SK-N-SH treated with all-trans-retinoic acid at 6 μM for 48 hours (cell line): Measurements from ENCODE around the gene TLX1.
"Not testable (repeated sequence)": the region's sequence is repeated elsewhere in the genome, so short reads cannot be mapped to it uniquely, and the experiment has no call there.

Source experiments
- ATAC-seq: fragments of 200-7000 bp; cut with Tn5 transposase; 3 replicates; pipeline ENCODE4 v1.9.1; 2020; ENCODE audit warnings: mild to moderate bottlenecking, moderate library complexity
- ARNTL ChIP-seq: fragments of 450-650 bp; formaldehyde crosslinking; IDR thresholded peaks from 2 replicates; pipeline ENCODE4 v1.5.0; 2020; ENCODE audit warnings: low read depth, mild to moderate bottlenecking, moderate library complexity, borderline replicate concordance
- BACH2 ChIP-seq: fragments of 250-450 bp; sonication (Bioruptor Pico); IDR thresholded peaks from 2 replicates; pipeline ENCODE4 v1.9.0; 2021; ENCODE audit warnings: mild to moderate bottlenecking, borderline replicate concordance
- CSDC2 ChIP-seq: fragments of 250-450 bp; sonication (Bioruptor Pico); IDR thresholded peaks from 2 replicates; pipeline ENCODE4 v1.5.0; 2020; ENCODE audit warnings: mild to moderate bottlenecking, moderate library complexity
- ESRRG ChIP-seq: fragments of 250-450 bp; sonication (Bioruptor Pico); IDR thresholded peaks from 2 replicates; pipeline ENCODE4 v1.6.1; 2021; ENCODE audit warnings: mild to moderate bottlenecking
- GLIS3 ChIP-seq: fragments of 250-450 bp; sonication (Bioruptor Pico); IDR thresholded peaks from 2 replicates; pipeline ENCODE4 v1.5.0; 2020; ENCODE audit warnings: mild to moderate bottlenecking, moderate library complexity
- ISL1 ChIP-seq: fragments of 250-450 bp; sonication (Bioruptor Pico); IDR thresholded peaks from 2 replicates; pipeline ENCODE4 v2.1.2; 2022; ENCODE audit warnings: mild to moderate bottlenecking, moderate library complexity
- OSR1 ChIP-seq: fragments of 250-450 bp; sonication (Bioruptor Pico); IDR thresholded peaks from 2 replicates; pipeline ENCODE4 v1.8.0; 2022; ENCODE audit warnings: moderate library complexity, mild to moderate bottlenecking, inconsistent platforms
- PPARA ChIP-seq: fragments of 250-450 bp; sonication (Bioruptor Pico); IDR thresholded peaks from 2 replicates; pipeline ENCODE4 v1.5.0; 2020; ENCODE audit warnings: mild to moderate bottlenecking, borderline replicate concordance
- RARB ChIP-seq: fragments of 250-450 bp; sonication (Bioruptor Pico); IDR thresholded peaks from 2 replicates; pipeline ENCODE4 v1.8.0; 2021; ENCODE audit warnings: mild to moderate bottlenecking, moderate library complexity
- TCF4 ChIP-seq: fragments of 250-450 bp; sonication (Bioruptor Pico); IDR thresholded peaks from 2 replicates; pipeline ENCODE4 v1.8.0; 2021; ENCODE audit warnings: mild to moderate bottlenecking, moderate library complexity, borderline replicate concordance
- TOX ChIP-seq: fragments of 250-450 bp; sonication (Bioruptor Pico); IDR thresholded peaks from 2 replicates; pipeline ENCODE4 v1.8.0; 2021; ENCODE audit warnings: mild to moderate bottlenecking, moderate library complexity, borderline replicate concordance
- ZFP3 ChIP-seq: fragments of 250-450 bp; sonication (Bioruptor Pico); IDR thresholded peaks from 2 replicates; pipeline ENCODE4 v1.5.0; 2020; ENCODE audit warnings: mild to moderate bottlenecking, moderate library complexity
- ZFP30 ChIP-seq: fragments of 450-650 bp; formaldehyde crosslinking; IDR thresholded peaks from 2 replicates; pipeline ENCODE4 v1.5.0; 2022; ENCODE audit warnings: mild to moderate bottlenecking, moderate library complexity
- ZNF565 ChIP-seq: fragments of 450-650 bp; formaldehyde crosslinking; conservative IDR thresholded peaks from 2 replicates; pipeline ENCODE4 v1.5.0; 2020; ENCODE audit warnings: low read depth, mild to moderate bottlenecking, moderate library complexity
- ZNF70 ChIP-seq: fragments of 450-650 bp; formaldehyde crosslinking; IDR thresholded peaks from 2 replicates; pipeline ENCODE4 v1.5.0; 2020; ENCODE audit warnings: mild to moderate bottlenecking, moderate library complexity
- ZNF8 ChIP-seq: fragments of 450-650 bp; formaldehyde crosslinking; IDR thresholded peaks from 2 replicates; pipeline ENCODE4 v1.5.0; 2020; ENCODE audit warnings: mild to moderate bottlenecking, moderate library complexity
- TF ChIP-seq, protein P1 (sequence below): fragments of 250-450 bp; sonication (Bioruptor Pico); IDR thresholded peaks from 2 replicates; pipeline ENCODE4 v1.8.0; 2021; ENCODE audit warnings: low read depth, mild to moderate bottlenecking, moderate library complexity, borderline replicate concordance
- TF ChIP-seq, protein P2 (sequence below): fragments of 250-450 bp; sonication (Bioruptor Pico); IDR thresholded peaks from 2 replicates; pipeline ENCODE4 v1.5.1; 2020; ENCODE audit warnings: low read depth, mild to moderate bottlenecking, moderate library complexity
- TF ChIP-seq, protein P3 (sequence below): fragments of 250-450 bp; sonication (Bioruptor Pico); IDR thresholded peaks from 2 replicates; pipeline ENCODE4 v1.5.0; 2020; ENCODE audit warnings: mild to moderate bottlenecking, moderate library complexity
- TF ChIP-seq, protein P4 (sequence below): fragments of 250-450 bp; sonication (Bioruptor Pico); IDR thresholded peaks from 2 replicates; pipeline ENCODE4 v1.5.1; 2021; ENCODE audit warnings: mild to moderate bottlenecking, moderate library complexity
- TF ChIP-seq, protein P5 (sequence below): fragments of 250-450 bp; sonication (Bioruptor Pico); IDR thresholded peaks from 2 replicates; pipeline ENCODE4 v1.8.0; 2020; ENCODE audit warnings: mild to moderate bottlenecking, moderate library complexity, borderline replicate concordance

TLX1 gene

DNA sequence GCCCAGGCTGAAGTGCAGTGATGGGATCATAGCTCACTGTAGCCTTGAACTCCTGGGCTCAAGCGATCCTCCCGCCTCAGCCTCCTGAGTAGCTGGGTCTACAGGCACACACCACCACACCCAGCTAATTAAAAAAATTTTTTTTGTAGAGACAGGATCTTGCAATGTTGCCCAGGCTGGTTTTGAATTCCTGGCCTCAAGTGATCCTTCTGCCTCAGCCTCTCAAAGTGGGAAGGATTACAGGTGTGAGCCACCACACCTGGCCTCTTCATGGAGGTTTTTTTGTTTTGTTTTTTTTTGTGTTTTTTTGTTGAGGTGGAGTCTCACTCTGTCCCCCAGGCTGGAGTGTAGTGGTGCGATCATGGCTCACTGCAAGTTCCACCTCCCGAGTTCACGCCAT, 23.4 kb downstream of the TLX1 start:
- not testable (repeated sequence) for ATAC-seq

DNA sequence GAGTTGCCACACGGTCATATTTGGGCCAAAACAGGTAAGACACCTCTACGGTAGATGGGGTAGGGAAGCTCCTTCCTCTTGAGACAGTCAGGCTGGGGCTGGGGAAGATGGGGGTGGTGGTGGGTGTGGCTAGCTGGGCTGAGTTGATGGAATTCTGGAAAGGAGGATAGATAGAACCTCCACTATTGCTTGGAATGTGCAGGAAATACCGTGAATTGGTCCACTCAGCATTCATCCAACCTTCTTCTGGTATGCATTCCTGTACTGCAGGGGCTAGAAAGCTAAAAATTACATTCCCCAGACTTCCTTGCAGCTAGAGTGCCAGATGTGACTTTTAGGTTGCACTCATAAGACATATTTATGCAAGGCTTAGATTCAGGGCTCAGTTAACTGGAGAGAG, 24.8 kb downstream of the TLX1 start:
- no peak for TF ChIP-seq ARNTL (CRISPR knock-in tag)
- no peak for TF ChIP-seq CSDC2
- no peak for TF ChIP-seq TOX
- TF ChIP-seq TCF4 (CRISPR knock-in tag): no peak
- no peak for TF ChIP-seq GLIS3 (CRISPR knock-in tag)
- no peak for TF ChIP-seq OSR1 (CRISPR knock-in tag)
- TF ChIP-seq ZNF70 (CRISPR knock-in tag): no peak
- TF ChIP-seq ESRRG (CRISPR knock-in tag): no peak
- no peak for TF ChIP-seq RARB
- ATAC-seq: no peak; the same call in 2 of the 3 replicates

DNA sequence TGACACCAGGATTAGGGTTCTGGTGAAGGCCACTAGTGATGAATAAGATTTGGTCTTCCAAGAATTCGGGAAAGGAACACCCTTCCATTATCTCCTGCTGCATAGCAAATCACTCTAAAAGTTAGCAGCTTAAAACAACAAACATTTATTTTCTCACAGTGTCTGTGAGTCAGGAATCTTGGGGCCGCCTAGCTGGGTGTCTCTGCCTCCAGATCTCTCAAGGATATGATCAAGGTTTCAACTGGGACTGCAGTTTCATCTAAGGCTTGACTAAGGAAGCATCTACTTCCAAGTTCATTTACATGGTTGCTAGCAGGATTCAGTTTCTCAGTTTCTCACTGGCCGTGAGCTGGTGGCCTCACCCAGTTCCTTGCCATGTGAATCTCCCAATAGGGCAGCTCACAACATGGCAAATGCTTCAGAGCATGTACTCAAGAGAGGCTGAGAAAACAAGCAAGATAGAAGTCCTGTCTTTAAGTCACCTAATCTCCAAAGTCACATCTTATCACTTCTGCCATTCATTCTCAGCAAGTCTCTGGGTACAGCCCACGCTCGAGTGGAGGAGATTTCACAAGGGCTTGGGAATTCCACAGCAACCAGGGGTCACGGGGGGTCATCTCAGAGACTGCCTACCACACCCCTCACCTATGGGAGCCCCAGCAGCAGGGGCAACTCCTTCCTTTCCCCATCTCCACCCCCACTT, 26.8 kb downstream of the TLX1 start:
- TF ChIP-seq, protein P1, sequence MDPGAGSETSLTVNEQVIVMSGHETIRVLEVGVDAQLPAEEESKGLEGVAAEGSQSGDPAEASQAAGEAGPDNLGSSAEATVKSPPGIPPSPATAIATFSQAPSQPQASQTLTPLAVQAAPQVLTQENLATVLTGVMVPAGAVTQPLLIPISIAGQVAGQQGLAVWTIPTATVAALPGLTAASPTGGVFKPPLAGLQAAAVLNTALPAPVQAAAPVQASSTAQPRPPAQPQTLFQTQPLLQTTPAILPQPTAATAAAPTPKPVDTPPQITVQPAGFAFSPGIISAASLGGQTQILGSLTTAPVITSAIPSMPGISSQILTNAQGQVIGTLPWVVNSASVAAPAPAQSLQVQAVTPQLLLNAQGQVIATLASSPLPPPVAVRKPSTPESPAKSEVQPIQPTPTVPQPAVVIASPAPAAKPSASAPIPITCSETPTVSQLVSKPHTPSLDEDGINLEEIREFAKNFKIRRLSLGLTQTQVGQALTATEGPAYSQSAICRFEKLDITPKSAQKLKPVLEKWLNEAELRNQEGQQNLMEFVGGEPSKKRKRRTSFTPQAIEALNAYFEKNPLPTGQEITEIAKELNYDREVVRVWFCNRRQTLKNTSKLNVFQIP: no peak
- TF ChIP-seq ZNF70 (CRISPR knock-in tag) (no peak), BACH2 (no peak), RARB (no peak), CSDC2 (no peak), TCF4 (CRISPR knock-in tag) (no peak), ZFP30 (CRISPR knock-in tag) (no peak), ARNTL (CRISPR knock-in tag) (no peak), ZNF8 (CRISPR knock-in tag) (no peak), ISL1 (CRISPR knock-in tag) (no peak), PPARA (no peak), ZNF565 (CRISPR knock-in tag) (no peak), ZFP3 (no peak)
- TF ChIP-seq, protein P2, sequence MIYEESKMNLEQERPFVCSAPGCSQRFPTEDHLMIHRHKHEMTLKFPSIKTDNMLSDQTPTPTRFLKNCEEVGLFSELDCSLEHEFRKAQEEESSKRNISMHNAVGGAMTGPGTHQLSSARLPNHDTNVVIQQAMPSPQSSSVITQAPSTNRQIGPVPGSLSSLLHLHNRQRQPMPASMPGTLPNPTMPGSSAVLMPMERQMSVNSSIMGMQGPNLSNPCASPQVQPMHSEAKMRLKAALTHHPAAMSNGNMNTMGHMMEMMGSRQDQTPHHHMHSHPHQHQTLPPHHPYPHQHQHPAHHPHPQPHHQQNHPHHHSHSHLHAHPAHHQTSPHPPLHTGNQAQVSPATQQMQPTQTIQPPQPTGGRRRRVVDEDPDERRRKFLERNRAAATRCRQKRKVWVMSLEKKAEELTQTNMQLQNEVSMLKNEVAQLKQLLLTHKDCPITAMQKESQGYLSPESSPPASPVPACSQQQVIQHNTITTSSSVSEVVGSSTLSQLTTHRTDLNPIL (CRISPR knock-in tag): no peak
- TF ChIP-seq, protein P3, sequence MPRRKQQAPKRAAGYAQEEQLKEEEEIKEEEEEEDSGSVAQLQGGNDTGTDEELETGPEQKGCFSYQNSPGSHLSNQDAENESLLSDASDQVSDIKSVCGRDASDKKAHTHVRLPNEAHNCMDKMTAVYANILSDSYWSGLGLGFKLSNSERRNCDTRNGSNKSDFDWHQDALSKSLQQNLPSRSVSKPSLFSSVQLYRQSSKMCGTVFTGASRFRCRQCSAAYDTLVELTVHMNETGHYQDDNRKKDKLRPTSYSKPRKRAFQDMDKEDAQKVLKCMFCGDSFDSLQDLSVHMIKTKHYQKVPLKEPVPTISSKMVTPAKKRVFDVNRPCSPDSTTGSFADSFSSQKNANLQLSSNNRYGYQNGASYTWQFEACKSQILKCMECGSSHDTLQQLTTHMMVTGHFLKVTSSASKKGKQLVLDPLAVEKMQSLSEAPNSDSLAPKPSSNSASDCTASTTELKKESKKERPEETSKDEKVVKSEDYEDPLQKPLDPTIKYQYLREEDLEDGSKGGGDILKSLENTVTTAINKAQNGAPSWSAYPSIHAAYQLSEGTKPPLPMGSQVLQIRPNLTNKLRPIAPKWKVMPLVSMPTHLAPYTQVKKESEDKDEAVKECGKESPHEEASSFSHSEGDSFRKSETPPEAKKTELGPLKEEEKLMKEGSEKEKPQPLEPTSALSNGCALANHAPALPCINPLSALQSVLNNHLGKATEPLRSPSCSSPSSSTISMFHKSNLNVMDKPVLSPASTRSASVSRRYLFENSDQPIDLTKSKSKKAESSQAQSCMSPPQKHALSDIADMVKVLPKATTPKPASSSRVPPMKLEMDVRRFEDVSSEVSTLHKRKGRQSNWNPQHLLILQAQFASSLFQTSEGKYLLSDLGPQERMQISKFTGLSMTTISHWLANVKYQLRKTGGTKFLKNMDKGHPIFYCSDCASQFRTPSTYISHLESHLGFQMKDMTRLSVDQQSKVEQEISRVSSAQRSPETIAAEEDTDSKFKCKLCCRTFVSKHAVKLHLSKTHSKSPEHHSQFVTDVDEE (CRISPR knock-in tag): no peak
- TF ChIP-seq, protein P4, sequence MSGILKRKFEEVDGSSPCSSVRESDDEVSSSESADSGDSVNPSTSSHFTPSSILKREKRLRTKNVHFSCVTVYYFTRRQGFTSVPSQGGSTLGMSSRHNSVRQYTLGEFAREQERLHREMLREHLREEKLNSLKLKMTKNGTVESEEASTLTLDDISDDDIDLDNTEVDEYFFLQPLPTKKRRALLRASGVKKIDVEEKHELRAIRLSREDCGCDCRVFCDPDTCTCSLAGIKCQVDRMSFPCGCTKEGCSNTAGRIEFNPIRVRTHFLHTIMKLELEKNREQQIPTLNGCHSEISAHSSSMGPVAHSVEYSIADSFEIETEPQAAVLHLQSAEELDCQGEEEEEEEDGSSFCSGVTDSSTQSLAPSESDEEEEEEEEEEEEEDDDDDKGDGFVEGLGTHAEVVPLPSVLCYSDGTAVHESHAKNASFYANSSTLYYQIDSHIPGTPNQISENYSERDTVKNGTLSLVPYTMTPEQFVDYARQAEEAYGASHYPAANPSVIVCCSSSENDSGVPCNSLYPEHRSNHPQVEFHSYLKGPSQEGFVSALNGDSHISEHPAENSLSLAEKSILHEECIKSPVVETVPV (CRISPR knock-in tag): no peak
- TF ChIP-seq, protein P5, sequence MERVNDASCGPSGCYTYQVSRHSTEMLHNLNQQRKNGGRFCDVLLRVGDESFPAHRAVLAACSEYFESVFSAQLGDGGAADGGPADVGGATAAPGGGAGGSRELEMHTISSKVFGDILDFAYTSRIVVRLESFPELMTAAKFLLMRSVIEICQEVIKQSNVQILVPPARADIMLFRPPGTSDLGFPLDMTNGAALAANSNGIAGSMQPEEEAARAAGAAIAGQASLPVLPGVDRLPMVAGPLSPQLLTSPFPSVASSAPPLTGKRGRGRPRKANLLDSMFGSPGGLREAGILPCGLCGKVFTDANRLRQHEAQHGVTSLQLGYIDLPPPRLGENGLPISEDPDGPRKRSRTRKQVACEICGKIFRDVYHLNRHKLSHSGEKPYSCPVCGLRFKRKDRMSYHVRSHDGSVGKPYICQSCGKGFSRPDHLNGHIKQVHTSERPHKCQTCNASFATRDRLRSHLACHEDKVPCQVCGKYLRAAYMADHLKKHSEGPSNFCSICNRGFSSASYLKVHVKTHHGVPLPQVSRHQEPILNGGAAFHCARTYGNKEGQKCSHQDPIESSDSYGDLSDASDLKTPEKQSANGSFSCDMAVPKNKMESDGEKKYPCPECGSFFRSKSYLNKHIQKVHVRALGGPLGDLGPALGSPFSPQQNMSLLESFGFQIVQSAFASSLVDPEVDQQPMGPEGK (CRISPR knock-in tag): no peak
- ATAC-seq: no peak
